Activated T-cell treated with anti-CD3 and anti-CD28 coated beads, Interleukin-2, amount 50 U/mL, for 1 hour (primary cell): Measurements from ENCODE around the gene SBK2.
"Not testable (repeated sequence)": the region's sequence is repeated elsewhere in the genome, so short reads cannot be mapped to it uniquely, and the experiment has no call there.

Experiments
- DNase-seq: peaks from one replicate; pipeline ENCODE4 v3.0.0-alpha.2; 2020

SBK2 gene

DNA sequence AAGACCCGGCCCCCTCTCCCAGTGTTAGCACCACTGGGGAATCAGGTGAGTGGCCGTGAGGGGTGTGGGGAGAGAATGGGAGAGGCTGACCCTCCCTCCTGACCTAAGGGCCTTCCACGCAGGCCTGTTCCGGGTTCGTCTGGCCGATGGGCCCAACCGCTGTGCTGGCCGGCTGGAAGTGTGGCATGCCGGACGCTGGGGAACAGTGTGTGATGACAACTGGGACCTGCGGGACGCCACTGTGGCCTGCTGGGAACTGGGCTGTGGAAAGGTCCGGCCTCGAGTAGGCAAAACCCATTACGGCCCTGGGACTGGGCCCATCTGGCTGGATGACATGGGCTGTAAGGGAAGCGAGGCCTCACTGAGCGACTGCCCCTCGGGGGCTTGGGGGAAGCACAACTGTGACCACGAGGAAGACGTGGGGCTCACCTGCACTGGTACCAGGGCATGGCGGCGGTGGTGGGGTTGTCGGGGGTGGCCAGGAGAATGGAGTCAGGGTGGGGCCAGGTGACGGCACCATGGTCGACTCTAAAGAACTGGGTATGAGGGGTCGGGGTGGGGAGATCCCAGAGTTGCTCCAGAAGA lies 36.5 kb downstream of the SBK2 start:
- DNase-seq: no peak

DNA sequence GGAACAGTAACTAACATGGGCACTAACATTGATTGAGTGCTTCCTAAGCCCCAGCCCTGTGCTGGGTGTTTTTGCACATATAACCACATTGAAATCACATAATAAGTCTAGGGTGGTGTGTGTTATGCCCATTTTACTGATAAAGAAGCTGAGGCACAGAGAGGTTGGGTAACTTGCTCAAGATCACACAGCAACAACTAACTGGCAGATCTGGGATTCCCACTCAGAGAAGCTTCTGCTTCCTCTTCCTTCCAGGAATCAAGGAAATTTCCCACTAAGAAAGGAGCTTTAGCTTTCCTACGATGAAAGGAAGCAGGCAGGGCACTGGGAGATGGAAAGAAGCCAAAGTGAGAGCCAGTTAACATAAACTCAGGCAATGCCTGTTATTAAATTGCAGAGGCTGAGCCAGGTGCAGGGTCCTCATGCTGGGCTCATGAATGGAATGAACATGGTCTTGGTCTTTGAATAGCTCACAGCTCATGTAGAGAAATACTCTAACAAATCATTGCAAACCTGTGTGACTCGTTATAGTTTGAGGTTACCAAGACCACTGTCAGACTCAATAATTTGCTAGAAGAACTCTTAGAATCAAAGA lies 38.6 kb downstream of the SBK2 start:
- no peak for DNase-seq

DNA sequence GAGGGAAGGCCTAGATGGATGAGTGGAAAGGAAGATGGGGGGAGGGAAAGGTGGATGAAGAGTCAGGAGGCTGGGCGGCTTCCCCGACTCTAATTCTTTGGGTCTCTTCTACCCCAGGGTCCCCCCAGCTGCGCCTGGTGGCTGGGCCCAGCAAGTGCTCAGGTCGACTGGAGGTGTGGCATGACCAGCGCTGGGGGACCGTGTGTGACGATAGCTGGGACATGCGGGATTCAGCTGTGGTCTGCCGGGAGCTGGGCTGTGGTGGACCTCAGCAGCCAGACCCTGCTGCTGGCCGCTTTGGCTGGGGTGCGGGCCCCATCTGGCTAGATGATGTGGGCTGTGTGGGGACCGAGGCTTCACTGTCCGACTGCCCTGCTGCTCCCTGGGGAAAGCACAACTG lies 39.2 kb downstream of the SBK2 start:
- no peak for DNase-seq

GRCh38 chr19:55496820-55497219 lies 40.1 kb downstream of the SBK2 start:
- not testable (repeated sequence) for DNase-seq

- no peak for DNase-seq
Measured at GRCh38 chr19:55495646-55496349, 41.1 kb downstream of the SBK2 start.

GRCh38 chr19:55494172-55494761 lies 42.7 kb downstream of the SBK2 start:
- no peak for DNase-seq

- no peak for DNase-seq
Measured at GRCh38 chr19:55493645-55494171, 43.2 kb downstream of the SBK2 start.

DNA sequence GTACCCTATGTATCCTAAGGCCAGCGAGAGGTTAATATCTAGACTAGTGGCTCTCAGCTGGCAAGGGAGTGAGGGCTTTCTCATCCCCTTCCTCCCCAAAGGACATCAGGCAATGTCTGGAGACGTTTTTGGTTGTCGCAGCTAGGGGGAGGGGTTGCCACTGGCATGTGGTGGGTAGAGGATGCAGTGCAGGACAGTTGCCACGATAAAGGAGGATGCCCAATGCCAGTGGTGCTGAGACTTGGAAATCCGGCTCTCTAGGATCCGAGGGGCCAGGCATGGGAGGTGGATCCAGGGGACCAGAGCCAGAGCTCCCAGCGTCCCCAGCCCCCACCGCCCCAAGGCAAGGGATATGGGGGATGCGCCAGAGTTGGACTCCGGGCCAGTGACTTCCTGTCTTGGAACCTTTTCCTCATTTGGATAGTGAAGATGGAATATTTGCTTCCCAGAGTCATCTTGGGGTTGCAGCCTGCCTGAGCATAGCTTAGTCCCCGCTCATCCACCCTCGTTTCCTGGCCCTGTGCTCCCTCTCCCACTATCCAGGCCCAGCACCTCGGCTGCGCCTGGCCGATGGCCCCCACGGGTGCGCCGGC lies 43.8 kb downstream of the SBK2 start:
- DNase-seq: no peak

DNA sequence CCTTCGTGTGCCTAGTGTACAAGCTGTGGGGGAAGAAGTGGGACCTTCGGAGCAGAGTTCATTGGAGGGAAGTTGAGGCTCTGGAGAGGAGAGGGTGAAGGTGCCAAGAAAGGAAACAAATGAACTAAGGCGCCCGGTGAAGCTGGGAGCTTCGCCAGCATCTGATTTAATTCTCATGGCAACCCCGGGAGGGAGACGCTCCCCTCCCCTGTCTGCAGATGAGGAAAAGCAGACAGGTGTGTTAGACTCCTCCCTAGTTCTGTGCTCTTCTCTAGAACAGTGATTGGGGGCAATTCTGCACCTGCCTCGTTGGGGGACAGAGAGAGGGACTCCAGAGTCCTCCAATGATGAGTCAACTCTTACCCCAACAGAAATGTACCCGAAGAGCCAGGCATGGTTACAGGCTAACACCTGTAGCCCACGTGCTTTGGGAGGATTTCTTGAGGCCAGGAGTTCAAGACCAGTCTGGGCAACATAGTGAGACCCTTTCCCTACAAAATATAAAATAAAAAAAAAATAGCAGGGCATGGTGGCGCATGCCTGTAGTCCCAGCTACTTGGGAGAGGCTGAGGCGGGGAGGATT lies 44.5 kb downstream of the SBK2 start:
- DNase-seq: no peak

DNA sequence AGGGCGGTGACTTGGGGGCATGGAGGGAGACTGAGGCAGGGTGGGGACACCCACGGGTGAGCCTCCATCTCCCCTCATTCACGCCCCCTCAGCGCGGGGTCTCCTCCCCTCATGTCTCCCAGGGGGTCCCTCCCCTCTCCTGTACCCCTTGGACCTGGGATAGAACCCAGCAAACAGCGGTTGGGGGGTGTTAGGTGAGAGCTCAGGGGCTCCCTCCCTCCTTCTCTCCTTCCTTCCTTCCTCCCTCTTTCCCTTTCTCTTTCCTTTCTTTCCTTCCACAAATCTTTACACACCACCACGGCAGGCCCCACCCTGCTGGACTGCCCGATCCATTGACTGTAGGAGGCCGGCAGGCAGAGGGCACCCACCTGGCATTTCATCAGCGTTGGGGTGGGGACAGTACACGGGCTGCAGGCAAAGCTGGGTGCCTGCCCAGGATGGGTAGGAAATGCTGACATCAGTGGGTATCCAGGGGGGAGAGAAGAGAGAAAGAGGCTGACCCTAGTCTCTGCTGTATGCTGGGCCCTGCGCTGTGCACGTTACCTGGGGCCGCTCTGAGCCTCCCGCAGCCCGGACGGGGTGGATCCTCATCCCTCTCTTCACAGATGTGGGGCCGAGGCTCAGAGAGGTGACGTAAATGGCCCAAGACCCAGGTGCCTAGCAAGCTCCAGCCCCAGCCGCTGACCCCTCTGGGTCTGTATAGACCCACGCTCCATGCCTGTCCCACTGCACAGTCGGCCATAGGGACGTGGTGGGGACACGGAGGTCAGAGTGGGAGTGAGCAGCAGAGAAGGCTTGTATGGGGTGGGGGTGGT lies 45.2 kb downstream of the SBK2 start:
- DNase-seq: no peak

DNA sequence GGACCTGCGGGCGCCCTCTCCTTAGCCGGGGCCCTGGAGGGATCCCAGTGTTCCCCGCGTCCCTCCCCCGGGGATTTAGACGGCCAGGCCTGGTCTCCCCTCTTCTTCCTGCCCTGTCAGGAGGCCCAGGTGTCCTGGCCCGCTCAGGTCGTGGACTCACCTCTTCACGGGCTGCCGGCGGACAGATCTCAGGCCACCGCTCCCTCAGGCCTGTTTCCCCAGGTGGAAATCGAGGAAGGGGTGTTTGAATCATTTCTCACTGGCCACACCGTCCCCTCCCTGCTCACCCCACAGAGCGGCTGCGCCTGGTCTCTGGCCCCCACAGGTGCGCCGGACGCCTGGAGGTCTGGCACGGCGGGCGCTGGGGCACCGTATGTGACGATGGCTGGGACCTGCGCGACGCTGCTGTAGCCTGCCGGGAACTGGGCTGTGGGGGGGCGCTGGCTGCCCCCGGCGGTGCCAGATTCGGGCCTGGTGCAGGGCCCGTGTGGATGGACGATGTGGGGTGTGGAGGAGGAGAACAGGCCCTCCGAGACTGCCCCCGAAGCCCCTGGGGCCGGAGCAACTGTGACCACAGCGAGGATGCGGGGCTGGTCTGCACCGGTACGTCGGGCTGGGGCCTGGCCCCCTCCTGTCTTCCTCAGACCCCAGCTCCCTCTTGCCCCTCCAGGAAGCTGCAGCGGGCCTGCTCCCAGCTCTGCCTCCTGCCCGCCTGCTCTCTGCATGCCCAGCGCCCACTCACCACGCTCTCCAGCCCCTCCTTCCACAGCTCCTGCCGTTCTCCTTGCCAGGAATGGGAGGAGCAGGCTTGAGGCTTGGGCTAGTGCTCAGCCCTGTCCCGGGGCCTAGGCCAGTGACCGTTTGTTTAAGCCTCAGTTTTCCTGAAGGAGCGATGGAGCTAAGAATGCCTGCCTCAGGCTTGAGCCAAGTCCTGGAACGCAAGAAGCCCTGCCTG lies 46.2 kb downstream of the SBK2 start:
- no peak for DNase-seq

DNA sequence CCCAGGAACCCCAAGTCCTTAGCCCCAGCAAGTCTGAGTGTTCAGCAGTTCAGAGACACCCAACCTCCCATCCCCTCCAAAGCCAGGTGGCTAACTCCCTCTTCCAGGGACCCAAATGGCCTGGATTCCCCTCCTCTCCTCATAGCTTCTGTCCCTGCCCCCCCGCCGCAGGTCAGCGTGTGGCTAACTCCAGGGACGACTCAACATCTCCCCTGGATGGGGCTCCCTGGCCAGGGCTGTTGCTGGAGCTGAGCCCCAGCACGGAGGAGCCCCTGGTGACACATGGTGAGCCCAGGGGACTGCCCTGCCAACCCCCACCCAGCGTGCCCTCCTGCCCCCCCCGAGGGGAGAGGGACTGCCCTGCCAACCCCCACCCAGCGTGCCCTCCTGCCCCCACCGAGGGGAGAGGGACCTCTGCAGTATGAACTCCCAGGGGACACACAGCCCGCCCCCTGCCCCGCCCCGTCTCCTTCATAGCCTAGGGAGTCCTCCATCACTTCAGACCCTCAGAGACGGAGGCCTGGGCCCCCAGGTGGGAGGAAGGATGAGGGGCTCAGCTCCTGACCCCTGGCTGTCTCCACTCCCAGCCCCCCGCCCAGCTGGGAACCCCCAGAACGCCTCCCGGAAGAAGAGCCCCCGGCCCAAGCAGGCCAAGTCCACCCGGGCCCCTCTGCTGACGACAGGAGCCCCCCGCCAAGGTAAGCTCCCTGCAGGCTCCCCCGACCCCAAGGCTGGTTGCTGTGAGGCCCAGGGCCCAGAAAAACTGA lies 47.0 kb downstream of the SBK2 start:
- no peak for DNase-seq

DNA sequence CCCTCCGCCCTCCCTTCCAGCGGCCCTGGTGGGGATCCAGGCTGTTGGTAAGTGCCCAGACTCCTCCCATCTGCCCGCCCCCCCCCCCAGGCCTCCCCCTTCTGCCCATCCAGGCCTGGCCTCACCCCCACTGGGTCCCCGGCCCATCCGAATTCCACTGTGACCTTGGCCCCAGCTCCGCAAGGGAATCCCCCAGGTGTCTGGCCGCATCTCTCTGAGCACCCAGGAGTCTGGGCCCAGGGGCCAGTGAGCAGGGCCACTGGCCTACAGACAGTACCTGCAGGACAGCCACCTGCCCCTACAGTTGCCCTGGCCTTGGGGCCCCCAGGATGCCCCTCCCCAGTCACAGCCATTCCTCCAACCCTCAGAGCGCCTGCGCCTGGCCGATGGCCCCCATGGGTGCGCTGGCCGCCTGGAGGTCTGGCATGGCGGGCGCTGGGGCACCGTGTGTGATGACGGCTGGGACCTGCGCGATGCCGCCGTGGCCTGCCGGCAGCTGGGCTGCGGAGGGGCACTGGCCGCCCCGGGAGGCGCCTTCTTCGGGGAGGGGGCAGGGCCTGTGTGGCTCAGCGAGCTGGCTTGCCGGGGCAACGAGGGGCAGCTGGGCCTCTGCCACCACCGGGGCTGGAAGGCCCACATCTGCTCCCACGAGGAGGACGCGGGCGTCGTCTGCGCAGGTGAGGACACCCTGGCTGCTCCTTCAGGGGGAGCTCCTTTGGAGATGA lies 47.8 kb downstream of the SBK2 start:
- no peak for DNase-seq

DNA sequence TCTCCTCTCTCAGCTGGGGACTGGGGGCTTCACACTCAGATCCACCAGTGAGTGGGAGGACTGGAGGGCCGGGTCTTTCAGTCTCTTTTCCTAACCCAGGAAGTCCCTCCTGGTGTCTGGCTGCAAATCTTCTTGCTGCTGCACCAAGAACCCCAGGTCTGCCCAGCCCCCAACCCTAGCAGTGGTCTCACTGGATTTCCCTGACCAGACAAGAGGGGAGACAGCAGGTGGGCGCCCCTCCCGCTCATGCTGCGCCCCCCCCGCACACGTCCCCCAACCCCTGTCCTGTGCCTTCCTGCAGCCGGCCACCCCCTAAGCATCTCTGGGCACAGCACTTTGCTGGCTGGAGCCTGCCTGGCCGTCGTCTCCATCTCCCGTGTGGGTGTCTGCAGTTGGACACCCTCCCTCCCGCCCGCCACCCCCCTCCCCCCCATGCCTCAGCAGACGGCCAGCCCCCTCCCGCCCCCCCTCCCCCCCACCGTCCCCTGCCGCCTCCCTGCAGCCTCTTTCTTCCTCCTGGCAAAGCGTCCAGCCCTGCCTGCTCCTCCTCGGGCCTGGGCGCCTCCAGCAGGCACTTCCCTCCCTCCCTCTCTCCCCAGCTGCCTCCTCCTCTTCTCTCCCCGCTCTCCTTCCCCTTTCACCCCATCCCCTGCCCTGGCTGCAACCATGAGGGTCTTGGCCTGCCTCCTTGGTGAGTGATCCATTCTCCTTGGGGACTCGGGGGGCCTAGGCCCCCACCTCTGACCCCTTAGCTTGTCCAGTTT lies 48.8 kb downstream of the SBK2 start, which contains the start of gene SSC5D:
TSS of gene SSC5D (plus strand) at position 513 of the 764 bp plus-strand sequence. CDS start at position 667, 154 bp downstream.
- no peak for DNase-seq

GRCh38 chr19:55486971-55487923 lies 49.7 kb downstream of the SBK2 start:
- DNase-seq: peak; percentile 32

DNA sequence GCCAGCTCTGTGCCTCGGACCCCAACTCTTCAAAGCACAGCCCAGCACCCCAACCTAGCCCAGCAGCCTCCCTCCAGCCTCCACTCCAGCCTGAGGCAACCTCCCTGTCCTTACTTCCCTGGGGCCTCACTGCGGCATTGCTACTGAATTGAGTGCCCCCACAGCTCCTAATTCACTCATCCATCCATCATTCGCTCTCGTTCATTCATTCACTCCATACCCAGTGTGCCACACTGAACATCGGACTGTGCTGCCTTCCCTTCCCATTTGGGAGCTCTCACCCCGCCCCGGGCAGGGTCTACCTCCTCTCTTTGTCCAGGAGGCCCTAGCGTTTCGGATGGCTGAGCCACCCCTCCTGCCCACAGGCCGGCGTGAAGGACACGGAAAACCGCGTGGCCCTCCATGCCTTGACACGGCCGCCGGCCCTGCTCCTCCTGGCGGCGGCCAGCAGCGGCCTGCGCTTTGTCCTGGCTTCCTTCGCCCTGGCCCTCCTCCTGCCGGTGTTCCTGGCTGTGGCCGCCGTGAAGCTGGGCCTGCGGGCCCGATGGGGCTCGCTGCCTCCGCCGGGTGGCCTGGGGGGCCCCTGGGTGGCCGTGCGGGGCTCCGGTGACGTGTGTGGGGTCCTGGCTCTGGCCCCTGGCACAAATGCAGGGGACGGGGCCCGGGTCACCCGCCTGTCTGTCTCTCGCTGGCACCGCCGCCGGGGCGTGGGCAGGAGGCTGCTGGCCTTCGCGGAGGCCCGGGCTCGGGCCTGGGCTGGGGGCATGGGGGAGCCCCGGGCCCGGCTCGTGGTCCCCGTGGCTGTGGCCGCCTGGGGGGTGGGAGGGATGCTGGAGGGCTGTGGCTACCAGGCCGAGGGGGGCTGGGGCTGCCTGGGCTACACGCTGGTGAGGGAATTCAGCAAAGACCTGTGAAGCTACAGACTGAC lies 50.6 kb downstream of the SBK2 start:
- DNase-seq: no peak
